ENCODE data around the gene METTL5.

Gene METTL5

GRCh38 chr2:169775354-169775753 is 49.4 kb downstream of the METTL5 start:
- Histone ChIP-seq H3K36me3 (no peaks in the 10 kb centered on the region), H3K27me3 (no peaks in the 10 kb centered on the region), H3K9me3 (no peaks in the 10 kb centered on the region), H3K4me3 (ENCODE audit: low read depth in 1 of 2, low read length in 1 of 2) (no peak overlapping the region), H3K27ac (no peak overlapping the region), H3K4me1 (ENCODE audit: control insufficient read depth in 1 of 2, insufficient read depth in 1 of 2, low read depth in 1 of 2, low read length in 1 of 2) (peaks cover 15 to 29% of the 10 kb centered on the region in 2 experiments)
- TF ChIP-seq CTCF (IDR thresholded peaks at IDR 0.05), result no peak

GRCh38 chr2:169772651-169773050 is 52.1 kb downstream of the METTL5 start:
- no peak overlapping the region for H3K27ac ChIP-seq
- H3K27me3 ChIP-seq, result peaks cover 25% of the 10 kb centered on the region
- no peaks in the 10 kb centered on the region for H3K36me3 ChIP-seq
- TF ChIP-seq CTCF (IDR thresholded peaks at IDR 0.05), result no peak
- H3K9me3 ChIP-seq, result no peaks in the 10 kb centered on the region
- no peak overlapping the region for H3K4me3 ChIP-seq (ENCODE audit: low read depth in 1 of 2, low read length in 1 of 2)
- peaks cover 13 to 25% of the 10 kb centered on the region in 2 experiments for H3K4me1 ChIP-seq (ENCODE audit: control insufficient read depth in 1 of 2, insufficient read depth in 1 of 2, low read depth in 1 of 2, low read length in 1 of 2)

- Histone ChIP-seq H3K27ac (no peak overlapping the region), H3K4me1 (ENCODE audit: control insufficient read depth in 1 of 2, insufficient read depth in 1 of 2, low read depth in 1 of 2, low read length in 1 of 2) (peaks cover 13 to 31% of the 10 kb centered on the region in 2 experiments), H3K4me3 (ENCODE audit: low read depth in 1 of 2, low read length in 1 of 2) (no peak overlapping the region), H3K9me3 (no peaks in the 10 kb centered on the region), H3K27me3 (peaks cover 35% of the 10 kb centered on the region), H3K36me3 (no peaks in the 10 kb centered on the region)
- no peak for TF ChIP-seq CTCF (IDR thresholded peaks at IDR 0.05)
Measured at GRCh38 chr2:169771612-169772011, 53.1 kb downstream of the METTL5 start.

GRCh38 chr2:169771021-169771420 is 53.7 kb downstream of the METTL5 start:
- TF ChIP-seq CTCF (IDR thresholded peaks at IDR 0.05), result no peak
- H3K27me3 ChIP-seq, result peaks cover 35% of the 10 kb centered on the region
- H3K4me1 ChIP-seq (ENCODE audit: control insufficient read depth in 1 of 2, insufficient read depth in 1 of 2, low read depth in 1 of 2, low read length in 1 of 2), result peaks cover 13 to 36% of the 10 kb centered on the region in 2 experiments
- no peaks in the 10 kb centered on the region for H3K36me3 ChIP-seq
- no peaks in the 10 kb centered on the region for H3K9me3 ChIP-seq
- no peak overlapping the region for H3K4me3 ChIP-seq (ENCODE audit: low read depth in 1 of 2, low read length in 1 of 2)
- no peak overlapping the region for H3K27ac ChIP-seq

GRCh38 chr2:169768262-169768995 is 56.3 kb downstream of the METTL5 start:
- Histone ChIP-seq H3K4me3 (ENCODE audit: low read depth in 1 of 2, low read length in 1 of 2) (peak overlapping the region; percentile 31 to 57), H3K9me3 (no peaks in the 10 kb centered on the region), H3K27ac (no peak overlapping the region), H3K36me3 (no peaks in the 10 kb centered on the region), H3K4me1 (ENCODE audit: control insufficient read depth in 1 of 2, insufficient read depth in 1 of 2, low read depth in 1 of 2, low read length in 1 of 2) (peaks cover 13 to 36% of the 10 kb centered on the region in 2 experiments), H3K27me3 (peaks cover 35% of the 10 kb centered on the region)
- TF ChIP-seq CTCF (IDR thresholded peaks at IDR 0.05), result no peak

All from neutrophil (primary cell).